SK-N-SH treated with all-trans-retinoic acid at 6 μM for 48 hours (cell line): Measurements from ENCODE around the gene GLDN.

Experiments
- GLIS3 ChIP-seq: fragments of 250-450 bp; sonication (Bioruptor Pico); IDR thresholded peaks from 2 replicates; pipeline ENCODE4 v1.5.0; 2020; ENCODE audit warnings: mild to moderate bottlenecking, moderate library complexity
- ZFP30 ChIP-seq: fragments of 450-650 bp; formaldehyde crosslinking; IDR thresholded peaks from 2 replicates; pipeline ENCODE4 v1.5.0; 2022; ENCODE audit warnings: mild to moderate bottlenecking, moderate library complexity

DNA sequence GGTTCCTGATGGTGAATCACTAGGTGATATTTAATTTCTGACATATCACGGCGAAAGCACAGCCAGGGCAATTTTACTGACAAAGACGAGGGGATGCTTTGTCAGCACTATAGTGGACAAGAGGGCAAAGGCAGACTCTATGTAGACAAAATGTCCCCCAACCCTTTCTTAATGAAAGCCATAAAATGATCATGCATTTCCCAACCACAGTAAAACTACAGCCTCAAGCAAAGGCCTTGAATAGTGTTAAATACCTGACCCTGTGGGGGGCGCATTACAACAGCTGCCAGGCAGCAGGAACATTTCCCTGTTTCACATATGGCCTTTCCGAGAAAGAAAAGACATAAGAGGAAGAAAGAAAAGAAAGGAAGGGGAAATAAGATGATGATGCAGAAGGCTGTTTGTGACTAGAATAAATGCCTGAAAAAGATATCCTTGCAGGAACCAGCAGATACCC, 49.5 kb downstream of the GLDN start:
- TF ChIP-seq GLIS3 (CRISPR knock-in tag) (no peak), ZFP30 (CRISPR knock-in tag) (no peak)
